VCaP (cell line): ENCODE data around the gene PTH2.

ENCODE experiments used
- H3K27ac ChIP-seq: fragments of 450-650 bp; 2 replicates; pipeline ENCODE4 v1.5.1; 2017
- TF ChIP-seq, protein P1 (sequence below): fragments of 450-650 bp; conservative IDR thresholded peaks from 2 replicates; pipeline ENCODE4 v1.5.1; 2017; ENCODE audit warnings: mild to moderate bottlenecking, moderate library complexity

The PTH2 gene

DNA sequence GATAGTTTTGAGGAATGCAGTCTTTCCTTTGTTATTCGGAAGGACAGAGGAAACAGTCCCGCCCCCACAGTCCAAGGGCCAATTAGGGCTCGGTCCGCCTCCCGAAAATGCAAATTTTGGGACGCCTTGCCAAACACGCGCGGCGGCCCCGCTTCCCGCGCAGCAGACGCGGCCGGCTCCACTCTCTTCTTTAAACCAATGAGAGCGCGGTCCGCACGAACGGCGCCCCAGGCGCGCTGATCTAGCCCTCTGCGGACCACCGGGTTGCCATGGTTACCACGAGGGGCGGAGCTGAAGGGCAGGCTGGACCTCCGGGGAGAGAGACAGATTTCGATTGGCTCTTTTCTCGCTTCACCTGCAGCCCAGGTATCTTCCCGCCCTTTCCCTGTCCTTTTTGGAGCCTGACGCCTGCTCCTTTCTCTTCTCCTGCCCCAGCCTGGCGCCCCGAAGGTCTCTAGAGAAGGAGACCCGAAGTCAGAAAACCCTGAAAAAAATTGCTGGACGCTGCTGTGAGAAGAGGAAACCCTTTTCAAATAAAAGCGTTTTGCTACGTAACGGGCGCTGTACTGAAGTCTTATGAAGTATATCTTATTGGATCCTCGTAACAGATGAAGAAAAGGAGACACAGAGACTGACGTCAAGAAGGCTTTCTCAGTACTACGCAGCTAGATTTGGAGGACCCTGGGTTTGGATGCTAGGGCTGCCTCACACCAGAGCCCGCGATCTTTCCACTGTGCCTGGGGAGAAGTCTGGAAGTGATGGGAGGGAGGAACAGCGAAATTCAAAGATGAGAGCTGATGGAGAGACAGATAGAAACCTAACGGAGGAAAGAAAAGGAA, 2.0 kb downstream of the PTH2 start:
- TF ChIP-seq, protein P1, sequence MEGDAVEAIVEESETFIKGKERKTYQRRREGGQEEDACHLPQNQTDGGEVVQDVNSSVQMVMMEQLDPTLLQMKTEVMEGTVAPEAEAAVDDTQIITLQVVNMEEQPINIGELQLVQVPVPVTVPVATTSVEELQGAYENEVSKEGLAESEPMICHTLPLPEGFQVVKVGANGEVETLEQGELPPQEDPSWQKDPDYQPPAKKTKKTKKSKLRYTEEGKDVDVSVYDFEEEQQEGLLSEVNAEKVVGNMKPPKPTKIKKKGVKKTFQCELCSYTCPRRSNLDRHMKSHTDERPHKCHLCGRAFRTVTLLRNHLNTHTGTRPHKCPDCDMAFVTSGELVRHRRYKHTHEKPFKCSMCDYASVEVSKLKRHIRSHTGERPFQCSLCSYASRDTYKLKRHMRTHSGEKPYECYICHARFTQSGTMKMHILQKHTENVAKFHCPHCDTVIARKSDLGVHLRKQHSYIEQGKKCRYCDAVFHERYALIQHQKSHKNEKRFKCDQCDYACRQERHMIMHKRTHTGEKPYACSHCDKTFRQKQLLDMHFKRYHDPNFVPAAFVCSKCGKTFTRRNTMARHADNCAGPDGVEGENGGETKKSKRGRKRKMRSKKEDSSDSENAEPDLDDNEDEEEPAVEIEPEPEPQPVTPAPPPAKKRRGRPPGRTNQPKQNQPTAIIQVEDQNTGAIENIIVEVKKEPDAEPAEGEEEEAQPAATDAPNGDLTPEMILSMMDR, result no peak
- H3K27ac ChIP-seq, result no peak overlapping the region

DNA sequence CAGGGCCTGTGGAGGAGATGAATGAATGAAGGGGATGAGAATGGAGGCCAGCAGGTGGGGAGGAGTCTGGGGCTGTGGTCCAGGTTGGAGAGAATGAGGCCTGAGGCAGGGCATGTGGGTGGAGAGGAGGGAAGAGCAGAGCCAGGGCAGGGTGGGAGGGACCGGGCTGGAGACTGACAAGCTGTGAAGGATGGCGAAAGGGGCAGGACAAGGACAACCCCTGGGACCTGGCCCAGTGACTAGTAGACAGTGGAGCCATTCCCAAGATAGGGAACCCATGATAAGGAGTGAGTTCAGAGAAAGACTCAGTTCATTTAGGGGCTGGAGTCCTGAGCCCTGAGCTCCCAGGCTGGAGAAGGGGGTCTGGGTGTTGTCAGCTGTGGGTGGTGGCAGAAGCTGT, 3.0 kb downstream of the PTH2 start:
- TF ChIP-seq, protein P1, result no peak
- no peak overlapping the region for H3K27ac ChIP-seq

DNA sequence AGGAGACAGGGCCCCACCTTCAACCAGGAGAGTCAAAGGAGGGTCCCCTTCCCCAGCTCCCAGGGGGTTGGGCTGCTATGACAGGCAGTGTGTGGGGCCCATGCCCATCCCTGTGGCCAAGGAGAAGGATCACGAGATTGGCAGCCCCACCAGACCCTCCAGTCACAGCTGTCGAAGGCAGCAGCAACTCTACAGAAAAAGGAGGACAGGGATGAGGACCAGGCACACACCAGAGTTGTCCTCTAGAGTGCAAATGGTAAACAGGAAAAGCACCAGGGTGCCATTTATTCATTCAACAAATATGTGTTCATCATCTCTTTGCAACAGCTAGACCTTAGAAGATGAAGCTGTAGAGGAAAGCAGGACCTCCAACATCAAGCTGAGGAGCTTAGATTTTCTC, 4.1 kb downstream of the PTH2 start:
- H3K27ac ChIP-seq, result no peak overlapping the region
- TF ChIP-seq, protein P1, result no peak

DNA sequence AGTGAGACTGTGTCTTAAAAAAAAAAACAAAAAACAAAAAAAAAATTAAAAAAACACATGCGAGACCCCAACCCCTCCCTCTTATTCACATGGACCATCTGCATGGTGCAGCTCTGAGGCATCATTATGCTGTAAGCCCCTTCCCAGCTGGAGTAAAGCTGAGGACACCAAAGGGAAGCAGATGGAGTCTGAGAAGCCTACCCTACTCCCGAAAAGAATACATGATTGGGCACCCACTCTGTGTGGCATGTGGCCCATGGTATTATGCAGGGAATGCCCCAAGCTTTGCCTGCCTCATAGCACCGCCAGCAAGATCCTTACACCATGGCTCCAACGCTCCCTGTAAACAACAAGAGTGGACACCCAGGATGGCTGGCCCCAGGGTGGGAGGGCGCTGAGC, 4.7 kb downstream of the PTH2 start:
- TF ChIP-seq, protein P1, result no peak
- H3K27ac ChIP-seq, result no peak overlapping the region

DNA sequence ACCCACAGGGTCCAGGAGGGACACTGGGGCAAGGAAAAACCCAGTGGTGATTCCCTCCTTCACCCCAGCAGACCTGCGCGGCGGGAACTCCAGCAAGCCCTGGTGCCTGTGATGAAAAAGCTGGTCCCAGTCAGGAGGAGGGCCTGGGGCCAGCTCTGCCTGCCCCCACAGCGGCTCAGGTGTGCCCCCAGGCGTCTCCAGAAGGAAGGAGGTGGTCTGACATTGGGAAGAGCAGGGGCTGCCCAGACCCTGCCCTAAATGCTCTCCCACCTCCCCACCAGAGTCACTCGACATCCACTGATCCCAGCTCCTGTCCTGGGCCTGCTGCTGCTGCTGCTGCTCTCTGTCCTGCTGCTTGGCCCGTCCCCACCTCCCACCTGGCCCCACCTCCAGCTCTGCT, 6.2 kb downstream of the PTH2 start:
- H3K27ac ChIP-seq, result no peak overlapping the region
- TF ChIP-seq, protein P1, result no peak

DNA sequence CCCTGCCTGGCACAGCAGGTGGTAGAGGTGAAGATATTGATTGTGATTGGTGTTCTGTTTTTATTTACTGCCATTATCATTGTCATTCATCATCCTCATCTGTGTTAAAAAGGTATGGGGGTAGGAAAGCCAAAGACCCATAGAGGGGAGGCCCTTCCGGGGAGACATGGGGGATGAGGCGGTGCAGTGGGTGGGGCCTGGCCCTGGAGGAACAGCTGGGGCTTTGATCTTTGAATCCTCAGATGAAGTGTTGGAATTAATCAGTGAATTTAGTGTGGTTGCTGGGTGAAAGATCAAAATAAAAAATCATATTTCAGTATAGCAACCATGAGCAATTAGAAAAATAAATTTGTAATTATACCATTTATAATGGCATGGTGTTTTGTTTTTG, 7.4 kb downstream of the PTH2 start:
- TF ChIP-seq, protein P1, result no peak
- no peak overlapping the region for H3K27ac ChIP-seq

DNA sequence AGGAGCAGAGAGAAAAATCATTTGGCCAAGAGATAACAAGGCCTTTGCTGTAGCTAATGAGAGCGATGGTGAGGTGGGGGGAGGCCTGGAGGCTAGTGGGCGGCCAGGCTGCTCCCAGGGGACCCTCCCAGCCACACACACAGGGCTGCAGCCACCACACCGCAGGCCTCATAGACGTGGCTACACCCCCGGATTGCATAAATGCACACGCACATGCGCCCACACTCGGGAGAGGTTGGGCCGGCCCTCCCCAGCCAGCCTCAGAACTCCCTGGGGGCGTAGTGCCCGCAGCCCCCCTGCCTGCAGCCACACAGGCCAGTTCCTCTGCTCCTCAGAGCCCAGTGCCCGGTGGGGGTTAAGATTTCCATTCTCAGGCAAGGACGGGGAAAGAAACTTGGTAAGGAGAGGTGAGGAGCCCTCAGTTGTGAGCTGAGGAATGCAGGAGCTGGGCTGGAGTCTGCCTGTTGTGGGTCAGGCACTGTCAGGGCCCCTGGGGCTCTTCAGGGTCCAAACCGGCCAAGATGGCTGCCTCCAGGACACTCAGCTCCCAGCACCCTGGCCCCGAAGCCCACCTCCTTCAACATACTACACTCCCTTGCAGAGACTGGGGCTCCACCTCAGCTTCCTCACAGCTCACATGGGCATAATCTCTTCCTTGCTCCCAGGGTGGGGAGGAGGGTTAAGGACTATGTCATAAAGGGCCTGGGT, 8.0 kb downstream of the PTH2 start:
- TF ChIP-seq, protein P1, result no peak

More for the DNA sequence above, 8.0 kb downstream of the PTH2 start:
- no peak overlapping the region for H3K27ac ChIP-seq
